DMS153 treated with DMSO at 0.1 percent for 48 hours (cell line): ENCODE results near the gene CPEB4.
A peak's percentile ranks its signal among the peaks of the same experiment; 100 is the strongest.

Experiments
- DNase-seq: peaks from one replicate; lab custom pipeline; 2025; ENCODE audit not compliant: unreplicated experiment; lab: John Stamatoyannopoulos, UW

The CPEB4 gene

GRCh38 chr5:173941102-173941501 is 53.0 kb downstream of the CPEB4 start:
- DNase-seq = no peak

GRCh38 chr5:173941758-173942401 is 53.7 kb downstream of the CPEB4 start:
- peak; percentile 6 for DNase-seq

DNA sequence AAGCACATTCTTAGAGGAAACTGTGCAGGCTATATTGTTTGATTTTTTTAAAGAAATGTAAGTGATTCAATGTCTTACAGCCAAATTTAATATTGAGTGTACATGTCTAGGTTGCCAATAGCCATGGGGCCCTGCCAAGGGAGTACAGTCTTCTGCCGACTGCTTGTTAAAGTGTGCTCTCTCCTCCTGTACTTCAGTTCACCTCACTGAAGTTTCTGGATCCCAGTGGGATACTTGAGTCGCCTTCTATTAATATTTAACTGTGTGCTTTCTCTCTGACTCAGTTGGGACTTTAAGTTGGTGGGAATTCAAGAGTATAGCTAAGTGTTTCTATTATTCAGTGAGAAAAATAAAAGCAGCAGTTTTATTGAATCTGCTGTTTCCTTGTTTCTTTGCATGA is 56.4 kb downstream of the CPEB4 start:
- no peak for DNase-seq

DNA sequence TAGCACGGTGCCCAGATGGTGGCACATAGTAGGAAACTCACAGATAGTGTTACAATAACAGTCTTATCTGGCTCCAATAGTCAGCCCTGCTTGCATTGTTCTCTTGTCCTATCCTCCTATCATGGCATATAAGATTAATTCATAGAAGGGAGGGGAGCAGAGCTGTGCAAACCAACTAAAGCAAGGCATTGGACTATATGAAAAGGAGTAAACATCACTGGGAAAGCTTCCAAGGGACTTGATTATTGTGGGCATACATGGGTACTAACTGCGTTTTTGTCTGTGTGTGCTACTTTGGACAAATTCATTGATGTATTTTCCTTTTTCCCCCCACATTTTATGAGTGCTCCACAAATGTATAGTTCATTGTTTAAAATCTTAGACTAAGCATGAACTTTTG is 57.0 kb downstream of the CPEB4 start:
- DNase-seq = no peak

DNA sequence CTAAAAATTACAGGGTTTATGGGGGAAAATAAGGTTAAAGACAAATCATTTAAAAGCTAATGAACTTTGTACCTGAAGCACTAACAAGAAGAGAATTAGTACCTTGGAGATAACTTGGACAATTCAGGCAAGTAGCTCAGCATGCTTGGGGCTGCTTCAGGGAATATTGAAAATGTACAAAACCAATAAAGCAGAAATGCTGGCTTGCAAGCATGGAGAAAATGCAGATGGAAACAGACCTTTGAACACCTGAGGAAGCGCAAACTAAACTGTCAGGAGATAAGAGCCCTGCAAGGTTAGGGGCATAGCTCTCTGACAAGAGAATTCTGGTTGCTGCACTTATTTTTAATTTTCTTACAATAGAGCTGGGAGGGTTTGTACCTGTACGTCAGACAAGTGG is 58.2 kb downstream of the CPEB4 start:
- no peak for DNase-seq

GRCh38 chr5:173950829-173951228 is 62.7 kb downstream of the CPEB4 start:
- DNase-seq = no peak

DNA sequence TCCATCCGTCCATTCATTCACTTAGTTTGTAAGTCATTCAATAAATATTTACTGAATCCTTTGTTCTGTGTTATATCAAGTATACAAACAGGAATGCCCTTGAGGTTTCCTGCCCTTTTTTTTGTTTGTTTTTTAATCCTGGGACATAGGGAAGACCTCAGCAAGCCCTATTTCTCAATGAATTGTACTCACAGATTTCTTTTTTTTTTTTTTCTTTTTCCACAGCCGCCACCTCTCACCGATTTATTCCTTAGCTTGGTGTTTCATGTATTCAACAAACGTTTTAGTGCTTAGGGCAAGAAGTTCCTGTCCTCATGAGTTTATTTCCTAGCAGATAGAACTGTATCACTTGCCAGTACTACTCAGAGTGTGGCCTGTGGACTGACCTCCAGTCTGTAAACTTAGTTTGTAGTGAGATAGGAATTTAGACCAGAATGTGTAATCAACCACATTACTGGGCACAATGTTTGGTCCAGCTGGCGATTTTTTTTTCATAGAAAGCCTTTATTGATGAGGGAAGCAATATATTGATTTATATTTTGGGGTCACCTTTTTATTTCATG is 65.5 kb downstream of the CPEB4 start:
- DNase-seq = no peak

- DNase-seq = no peak
Observed at GRCh38 chr5:173954671-173955521, 66.7 kb downstream of the CPEB4 start.

GRCh38 chr5:173960986-173961385 is 72.8 kb downstream of the CPEB4 start:
- no peak for DNase-seq

DNA sequence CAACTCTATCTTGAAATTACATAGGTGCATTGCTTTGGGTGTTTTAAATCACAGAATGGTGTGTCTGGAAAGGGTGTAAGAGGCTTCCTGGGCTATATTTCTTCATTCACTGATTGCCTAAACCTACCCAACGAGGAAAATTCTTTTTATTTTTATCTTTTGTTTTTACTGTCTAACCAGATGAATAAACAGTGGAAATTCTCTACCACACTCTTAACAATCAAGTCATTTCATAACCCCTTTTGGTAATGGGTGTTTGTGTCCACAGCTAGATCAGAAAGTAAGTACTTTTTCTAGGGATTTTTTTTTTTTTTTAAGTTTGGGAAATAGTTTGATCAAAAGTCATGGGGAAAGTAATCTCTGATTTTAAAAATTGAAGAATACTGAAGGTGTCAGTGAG is 73.3 kb downstream of the CPEB4 start:
- no peak for DNase-seq

GRCh38 chr5:173962436-173962972 is 74.4 kb downstream of the CPEB4 start:
- DNase-seq = no peak

DNA sequence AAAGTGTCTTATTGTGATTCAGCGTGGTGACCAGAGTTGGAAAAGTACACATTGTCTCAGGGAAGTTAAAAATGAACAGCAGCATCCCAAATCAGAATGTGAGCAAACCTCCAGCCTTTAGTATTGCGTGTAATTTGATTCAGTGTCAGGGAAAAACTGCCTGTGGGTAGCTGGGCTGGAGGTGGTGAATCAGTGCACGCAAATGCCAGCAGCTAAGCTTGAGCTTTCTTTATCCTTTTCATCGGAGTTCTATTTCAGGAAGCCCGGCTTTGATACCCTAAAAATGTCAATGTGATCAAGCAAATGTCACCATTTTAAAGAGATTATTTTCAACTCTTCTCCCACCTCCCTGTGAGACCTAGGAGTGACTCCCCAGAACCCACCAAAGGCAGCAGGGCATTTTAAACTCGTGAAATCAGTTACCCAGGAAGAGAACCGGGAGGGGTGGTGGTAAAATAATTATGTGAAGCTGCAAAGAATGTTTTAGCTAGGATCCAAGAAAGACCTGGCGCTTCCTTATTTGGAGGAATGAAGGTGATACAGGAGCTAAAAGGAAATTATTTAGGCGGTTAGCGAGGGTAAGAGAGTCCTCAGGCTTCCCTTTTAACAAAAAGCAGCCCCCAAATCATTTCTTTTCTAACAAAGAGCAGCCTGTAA is 75.2 kb downstream of the CPEB4 start:
- DNase-seq = no peak

DNA sequence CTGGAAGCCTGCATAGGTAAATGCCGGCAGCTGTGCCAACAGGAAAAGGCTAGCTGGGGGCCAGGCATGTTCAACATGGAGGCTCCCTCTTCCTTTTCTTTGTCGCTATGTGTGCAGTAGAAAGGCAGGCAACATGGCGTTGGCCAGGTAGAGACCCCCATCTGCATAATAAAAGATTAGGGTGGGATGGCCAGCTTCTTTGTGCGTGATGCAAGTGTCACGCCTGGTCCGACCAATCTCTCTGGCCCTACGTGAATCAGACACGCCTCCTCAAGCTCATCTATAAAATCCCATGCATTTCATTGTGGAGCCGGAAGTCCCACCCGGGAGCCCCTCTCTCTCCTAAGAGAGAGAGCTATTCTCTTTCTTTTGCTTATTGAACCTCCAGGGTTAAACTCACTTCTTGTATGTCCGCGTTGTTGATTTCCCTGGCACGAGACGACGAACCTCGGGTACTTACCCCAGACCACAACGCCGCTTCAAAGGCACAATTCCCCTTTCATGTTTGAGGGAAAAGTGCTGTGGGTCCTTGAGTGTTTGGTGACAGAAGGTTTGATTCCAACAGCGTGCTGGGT is 75.8 kb downstream of the CPEB4 start:
- DNase-seq = peak; percentile 65

GRCh38 chr5:173964506-173964905 is 76.4 kb downstream of the CPEB4 start:
- DNase-seq = no peak

- no peak for DNase-seq
Observed at GRCh38 chr5:173967241-173967640, 79.1 kb downstream of the CPEB4 start.

GRCh38 chr5:173968154-173968797 is 80.1 kb downstream of the CPEB4 start:
- no peak for DNase-seq

DNA sequence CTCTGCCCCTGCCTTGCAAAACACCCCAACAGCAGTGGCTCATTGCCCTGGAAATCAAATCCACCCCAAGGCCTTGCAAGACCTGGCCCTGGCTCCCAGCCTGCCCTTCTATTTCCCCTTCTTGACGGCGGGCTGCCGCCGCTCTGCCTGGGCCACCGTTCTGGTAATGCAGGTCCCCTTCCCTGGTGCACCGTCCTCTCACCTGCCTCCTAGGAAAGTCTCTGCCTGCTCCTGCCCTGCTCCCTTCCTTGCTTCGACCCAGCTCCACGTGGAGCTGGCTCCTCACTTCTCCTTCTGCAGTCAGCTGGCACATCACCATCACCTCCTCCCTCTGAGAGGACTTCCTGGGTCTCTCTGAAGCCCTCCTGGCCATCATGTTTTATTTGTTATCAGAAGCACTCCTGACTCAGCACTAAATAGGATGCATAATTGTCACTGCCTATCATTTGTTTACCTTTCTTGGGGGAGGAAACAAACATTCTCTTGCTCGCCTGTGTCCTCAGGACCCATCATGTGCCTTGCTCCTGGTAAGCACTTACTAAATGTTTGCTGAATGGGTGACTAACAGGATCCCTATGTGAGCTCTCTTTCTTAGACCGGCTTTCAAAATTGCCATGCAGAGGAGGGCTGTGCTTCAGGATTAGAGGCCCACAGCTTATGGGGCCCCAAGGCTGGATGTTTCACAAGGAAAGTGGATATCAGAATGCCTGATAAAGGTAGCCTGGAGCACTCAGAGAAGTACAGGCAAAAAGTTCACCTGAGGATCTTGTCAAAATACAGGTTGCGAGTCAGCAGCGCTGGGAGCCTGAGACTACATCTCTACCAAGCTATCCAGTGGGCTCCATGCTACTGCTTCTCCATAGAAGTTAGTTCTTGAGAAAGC is 81.3 kb downstream of the CPEB4 start:
- DNase-seq = peak; percentile 5

GRCh38 chr5:173970878-173971650 is 82.9 kb downstream of the CPEB4 start:
- DNase-seq = no peak
